ENCODE results near the gene ABL1.

Gene ABL1

DNA sequence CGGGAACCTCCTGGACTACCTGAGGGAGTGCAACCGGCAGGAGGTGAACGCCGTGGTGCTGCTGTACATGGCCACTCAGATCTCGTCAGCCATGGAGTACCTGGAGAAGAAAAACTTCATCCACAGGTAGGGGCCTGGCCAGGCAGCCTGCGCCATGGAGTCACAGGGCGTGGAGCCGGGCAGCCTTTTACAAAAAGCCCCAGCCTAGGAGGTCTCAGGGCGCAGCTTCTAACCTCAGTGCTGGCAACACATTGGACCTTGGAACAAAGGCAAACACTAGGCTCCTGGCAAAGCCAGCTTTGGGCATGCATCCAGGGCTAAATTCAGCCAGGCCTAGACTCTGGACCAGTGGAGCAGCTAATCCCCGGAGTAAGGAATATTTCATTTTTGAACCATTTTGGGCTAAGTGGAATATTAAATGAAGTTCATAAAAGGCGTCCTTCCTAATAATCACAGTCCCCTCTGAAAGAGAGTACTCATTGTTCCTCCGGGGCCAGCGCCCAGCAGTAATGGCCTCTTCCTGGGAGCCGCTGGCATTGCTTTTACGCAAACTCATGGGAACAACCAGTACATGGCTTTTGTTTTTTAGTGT, 38.0 kb downstream of the ABL1 start:
- DNase-seq, result no peak

DNA sequence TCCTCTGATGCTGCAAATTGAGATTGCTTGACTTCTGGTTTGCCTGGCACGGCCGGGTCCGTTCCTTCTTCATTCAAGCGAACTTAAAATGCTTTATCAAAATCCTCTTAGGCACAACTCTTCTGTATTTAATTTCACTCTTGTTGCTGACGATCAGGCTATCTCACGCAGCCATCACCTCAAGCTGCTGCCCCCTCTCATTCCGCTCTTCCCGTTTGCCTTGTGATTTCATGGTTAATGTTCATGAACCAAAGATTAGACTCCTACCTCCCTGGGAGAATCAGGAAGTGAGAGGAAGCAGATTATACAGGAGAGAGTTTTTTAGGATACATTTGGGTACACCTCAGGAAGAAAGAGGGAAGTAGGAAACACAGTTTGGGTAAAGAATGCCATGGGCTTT, 38.9 kb downstream of the ABL1 start:
- DNase-seq, result no peak

DNA sequence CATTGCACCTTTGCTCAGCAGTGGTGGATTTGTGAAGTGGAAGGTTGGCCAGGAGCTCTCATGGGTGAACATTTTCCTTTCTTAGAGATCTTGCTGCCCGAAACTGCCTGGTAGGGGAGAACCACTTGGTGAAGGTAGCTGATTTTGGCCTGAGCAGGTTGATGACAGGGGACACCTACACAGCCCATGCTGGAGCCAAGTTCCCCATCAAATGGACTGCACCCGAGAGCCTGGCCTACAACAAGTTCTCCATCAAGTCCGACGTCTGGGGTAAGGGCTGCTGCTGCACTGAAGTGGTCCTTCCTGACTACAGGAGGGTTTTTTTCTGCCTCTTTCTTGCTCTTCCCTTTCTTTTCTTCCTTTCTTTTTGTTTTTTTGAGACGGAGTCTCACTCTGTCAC, 39.7 kb downstream of the ABL1 start:
- no peak for DNase-seq

DNA sequence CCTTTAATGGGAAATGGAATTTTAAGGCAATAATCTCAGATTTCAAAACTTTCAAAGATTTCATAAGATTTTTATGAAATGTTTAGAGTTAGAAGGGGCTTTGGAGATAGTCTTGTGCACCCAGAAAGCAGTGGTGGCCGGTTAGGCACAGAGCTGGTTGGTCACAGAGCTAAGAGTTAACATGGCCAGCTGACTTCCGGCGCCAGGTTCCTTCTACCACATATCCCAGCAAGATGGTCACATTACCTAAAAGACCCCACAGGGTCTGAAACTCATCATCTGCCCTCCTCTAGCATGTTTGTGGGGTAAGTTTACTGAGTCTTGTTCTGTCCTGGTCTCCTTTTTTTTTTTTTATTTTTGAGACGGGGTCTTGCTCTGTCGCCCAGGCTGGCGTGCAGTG, 42.2 kb downstream of the ABL1 start:
- DNase-seq, result no peak

DNA sequence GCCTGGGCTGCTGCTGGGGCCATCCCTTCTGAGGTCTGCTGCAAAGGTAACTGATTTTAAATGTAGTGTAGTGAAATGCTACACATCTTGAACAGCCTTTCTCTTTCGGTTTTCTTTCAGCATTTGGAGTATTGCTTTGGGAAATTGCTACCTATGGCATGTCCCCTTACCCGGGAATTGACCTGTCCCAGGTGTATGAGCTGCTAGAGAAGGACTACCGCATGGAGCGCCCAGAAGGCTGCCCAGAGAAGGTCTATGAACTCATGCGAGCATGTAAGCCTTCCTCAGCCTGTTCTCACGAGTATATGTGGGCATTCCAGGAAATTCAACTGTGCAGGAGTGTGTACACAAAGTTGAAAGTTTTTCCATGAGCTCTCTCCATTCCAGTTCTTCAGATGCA, 43.2 kb downstream of the ABL1 start:
- DNase-seq, result no peak

DNA sequence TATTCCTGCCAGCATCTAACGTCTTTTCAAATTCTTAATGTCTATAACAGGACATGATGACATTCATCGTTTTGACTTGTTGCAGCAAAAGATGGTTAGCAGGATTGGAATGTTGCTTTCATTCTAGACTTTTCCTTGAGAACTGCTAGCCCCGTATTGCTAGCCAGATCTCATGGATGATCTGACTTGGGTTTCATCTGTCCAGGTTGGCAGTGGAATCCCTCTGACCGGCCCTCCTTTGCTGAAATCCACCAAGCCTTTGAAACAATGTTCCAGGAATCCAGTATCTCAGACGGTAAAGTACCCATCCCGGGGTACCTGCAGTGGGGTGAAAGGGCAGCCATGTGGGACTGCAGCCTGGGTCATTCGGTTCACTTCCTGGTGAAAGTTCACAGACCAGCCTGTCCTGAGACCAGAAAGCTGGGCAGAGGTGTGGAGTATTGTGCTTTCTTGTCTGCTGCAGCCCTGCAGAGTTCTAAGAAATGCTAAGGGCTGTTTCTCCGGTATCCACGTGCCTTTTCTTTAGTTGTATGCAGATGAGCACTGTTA, 44.9 kb downstream of the ABL1 start:
- no peak for DNase-seq

DNA sequence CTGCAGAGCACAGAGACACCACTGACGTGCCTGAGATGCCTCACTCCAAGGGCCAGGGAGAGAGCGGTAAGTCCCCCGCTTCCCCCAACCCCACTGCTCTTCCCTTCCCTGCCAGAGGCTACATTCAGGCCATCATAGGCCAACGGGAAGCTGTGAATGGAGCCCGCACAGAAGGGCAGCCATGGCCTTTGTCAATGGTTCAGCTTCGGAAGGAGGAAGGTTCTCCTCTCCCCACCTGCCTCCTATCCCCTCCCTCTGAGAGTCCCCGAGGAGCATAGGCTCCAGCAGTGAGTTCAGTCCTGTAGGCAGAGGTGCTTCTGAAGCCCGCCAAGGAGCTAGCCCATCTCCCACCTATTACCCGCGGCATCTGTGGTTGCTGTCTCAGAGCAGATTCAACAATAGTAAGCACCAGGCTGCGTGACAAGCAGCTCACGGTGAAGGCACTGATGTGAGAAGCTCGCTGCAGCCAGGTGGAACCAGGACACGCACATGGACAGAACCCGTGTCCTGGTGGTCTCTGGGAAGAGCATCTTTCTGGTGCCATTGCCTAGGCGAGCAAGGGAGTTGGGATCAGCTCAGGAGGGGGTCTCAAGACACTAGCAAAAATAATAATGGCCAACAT, 45.7 kb downstream of the ABL1 start:
- no peak for DNase-seq

DNA sequence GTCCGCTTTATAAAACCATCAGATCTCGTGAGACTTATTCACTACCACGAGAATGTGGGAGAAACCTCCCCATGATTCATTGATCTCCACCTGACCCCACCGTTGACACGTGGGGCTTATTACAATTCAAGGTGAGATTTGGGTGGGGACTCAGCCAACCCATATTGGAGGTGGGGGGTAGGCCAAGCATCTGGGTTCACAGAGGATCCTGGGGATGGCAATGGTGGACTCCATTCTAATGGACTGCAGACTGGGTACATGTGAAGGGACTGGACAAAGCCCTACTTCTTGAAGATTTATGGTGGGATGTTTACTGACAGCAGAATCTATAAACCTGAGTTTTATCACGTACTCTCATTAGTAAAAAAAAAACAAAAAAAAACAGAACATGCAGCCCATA, 46.5 kb downstream of the ABL1 start:
- no peak for DNase-seq

DNA sequence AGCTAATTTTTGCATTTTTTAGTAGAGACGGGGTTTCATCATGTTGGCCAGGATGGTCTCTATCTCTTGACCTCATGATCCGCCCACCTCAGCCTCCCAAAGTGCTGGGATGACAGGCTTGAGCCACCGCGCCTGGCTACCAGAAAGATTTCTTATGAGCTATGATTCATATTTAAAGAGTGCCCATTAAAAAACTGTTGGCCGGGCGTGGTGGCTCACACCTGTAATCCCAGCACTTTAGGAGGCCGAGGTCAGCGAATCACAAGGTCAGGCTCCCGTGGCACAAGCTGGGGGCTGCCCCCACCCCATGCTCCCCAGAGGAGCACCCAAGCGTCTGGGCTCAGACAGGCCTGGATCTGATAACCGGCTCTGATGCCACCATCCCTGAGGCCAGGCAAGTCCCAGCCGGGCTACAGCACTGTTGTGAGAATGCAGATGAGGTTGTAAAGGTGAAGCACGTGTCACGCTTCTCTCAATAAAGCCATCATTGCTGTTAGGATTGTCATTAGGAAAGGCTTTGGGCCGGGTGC, 47.7 kb downstream of the ABL1 start:
- no peak for DNase-seq

DNA sequence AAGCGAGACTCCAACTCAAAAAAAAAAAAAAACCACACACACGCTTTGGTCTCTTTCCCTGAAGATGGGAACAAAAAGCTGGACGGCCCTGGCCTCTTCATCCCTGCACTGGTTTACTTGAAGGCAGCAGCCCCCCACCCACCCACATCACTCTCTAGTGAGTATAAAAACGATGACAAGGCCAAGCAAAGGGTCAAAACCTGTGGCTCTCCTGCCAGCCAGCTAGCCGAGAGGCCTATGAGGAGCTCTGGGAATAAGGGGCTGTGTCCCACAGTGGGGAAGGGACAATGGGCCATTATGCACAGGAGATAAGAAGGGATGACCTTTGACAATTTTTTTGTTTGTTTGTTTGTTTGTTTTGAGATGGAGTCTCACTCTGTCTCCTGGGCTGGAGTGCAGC, 48.4 kb downstream of the ABL1 start:
- DNase-seq, result no peak

DNA sequence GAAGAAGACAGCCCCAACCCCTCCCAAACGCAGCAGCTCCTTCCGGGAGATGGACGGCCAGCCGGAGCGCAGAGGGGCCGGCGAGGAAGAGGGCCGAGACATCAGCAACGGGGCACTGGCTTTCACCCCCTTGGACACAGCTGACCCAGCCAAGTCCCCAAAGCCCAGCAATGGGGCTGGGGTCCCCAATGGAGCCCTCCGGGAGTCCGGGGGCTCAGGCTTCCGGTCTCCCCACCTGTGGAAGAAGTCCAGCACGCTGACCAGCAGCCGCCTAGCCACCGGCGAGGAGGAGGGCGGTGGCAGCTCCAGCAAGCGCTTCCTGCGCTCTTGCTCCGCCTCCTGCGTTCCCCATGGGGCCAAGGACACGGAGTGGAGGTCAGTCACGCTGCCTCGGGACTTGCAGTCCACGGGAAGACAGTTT, 49.1 kb downstream of the ABL1 start:
- DNase-seq, result no peak

DNA sequence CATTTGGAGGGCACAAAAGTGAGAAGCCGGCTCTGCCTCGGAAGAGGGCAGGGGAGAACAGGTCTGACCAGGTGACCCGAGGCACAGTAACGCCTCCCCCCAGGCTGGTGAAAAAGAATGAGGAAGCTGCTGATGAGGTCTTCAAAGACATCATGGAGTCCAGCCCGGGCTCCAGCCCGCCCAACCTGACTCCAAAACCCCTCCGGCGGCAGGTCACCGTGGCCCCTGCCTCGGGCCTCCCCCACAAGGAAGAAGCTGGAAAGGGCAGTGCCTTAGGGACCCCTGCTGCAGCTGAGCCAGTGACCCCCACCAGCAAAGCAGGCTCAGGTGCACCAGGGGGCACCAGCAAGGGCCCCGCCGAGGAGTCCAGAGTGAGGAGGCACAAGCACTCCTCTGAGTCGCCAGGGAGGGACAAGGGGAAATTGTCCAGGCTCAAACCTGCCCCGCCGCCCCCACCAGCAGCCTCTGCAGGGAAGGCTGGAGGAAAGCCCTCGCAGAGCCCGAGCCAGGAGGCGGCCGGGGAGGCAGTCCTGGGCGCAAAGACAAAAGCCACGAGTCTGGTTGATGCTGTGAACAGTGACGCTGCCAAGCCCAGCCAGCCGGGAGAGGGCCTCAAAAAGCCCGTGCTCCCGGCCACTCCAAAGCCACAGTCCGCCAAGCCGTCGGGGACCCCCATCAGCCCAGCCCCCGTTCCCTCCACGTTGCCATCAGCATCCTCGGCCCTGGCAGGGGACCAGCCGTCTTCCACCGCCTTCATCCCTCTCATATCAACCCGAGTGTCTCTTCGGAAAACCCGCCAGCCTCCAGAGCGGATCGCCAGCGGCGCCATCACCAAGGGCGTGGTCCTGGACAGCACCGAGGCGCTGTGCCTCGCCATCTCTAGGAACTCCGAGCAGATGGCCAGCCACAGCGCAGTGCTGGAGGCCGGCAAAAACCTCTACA, 49.8 kb downstream of the ABL1 start:
- no peak for DNase-seq

DNA sequence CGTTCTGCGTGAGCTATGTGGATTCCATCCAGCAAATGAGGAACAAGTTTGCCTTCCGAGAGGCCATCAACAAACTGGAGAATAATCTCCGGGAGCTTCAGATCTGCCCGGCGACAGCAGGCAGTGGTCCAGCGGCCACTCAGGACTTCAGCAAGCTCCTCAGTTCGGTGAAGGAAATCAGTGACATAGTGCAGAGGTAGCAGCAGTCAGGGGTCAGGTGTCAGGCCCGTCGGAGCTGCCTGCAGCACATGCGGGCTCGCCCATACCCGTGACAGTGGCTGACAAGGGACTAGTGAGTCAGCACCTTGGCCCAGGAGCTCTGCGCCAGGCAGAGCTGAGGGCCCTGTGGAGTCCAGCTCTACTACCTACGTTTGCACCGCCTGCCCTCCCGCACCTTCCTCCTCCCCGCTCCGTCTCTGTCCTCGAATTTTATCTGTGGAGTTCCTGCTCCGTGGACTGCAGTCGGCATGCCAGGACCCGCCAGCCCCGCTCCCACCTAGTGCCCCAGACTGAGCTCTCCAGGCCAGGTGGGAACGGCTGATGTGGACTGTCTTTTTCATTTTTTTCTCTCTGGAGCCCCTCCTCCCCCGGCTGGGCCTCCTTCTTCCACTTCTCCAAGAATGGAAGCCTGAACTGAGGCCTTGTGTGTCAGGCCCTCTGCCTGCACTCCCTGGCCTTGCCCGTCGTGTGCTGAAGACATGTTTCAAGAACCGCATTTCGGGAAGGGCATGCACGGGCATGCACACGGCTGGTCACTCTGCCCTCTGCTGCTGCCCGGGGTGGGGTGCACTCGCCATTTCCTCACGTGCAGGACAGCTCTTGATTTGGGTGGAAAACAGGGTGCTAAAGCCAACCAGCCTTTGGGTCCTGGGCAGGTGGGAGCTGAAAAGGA, 50.7 kb downstream of the ABL1 start:
- DNase-seq, result no peak

DNA sequence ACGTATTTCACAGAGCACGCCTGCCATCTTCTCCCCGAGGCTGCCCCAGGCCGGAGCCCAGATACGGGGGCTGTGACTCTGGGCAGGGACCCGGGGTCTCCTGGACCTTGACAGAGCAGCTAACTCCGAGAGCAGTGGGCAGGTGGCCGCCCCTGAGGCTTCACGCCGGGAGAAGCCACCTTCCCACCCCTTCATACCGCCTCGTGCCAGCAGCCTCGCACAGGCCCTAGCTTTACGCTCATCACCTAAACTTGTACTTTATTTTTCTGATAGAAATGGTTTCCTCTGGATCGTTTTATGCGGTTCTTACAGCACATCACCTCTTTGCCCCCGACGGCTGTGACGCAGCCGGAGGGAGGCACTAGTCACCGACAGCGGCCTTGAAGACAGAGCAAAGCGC, 51.9 kb downstream of the ABL1 start:
- no peak for DNase-seq

DNA sequence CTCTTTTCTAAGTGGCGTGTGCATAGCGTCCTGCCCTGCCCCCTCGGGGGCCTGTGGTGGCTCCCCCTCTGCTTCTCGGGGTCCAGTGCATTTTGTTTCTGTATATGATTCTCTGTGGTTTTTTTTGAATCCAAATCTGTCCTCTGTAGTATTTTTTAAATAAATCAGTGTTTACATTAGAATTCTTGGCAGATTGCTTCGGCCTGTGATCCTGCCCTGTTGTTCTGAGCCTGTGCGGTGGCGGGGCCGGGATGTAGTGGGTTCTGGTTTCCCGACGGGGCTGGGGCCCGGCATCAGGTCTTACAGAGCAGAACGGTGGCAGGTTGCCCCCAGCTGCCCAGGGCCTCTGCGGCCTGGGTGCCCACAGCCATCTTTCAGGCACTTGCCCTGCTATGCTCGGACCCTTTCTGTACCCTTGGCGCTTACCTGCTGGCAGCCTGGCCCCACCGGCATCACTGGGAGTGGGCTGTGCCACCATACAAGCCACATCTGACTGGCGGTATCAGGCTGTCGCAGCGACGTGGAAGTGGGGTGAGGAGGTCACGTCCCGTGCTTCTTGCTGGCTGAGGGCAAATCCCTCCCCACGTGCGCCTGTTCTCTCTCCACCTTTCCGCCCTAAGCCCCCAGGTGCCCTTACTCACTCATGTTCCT, 52.6 kb downstream of the ABL1 start:
- DNase-seq, result no peak

DNA sequence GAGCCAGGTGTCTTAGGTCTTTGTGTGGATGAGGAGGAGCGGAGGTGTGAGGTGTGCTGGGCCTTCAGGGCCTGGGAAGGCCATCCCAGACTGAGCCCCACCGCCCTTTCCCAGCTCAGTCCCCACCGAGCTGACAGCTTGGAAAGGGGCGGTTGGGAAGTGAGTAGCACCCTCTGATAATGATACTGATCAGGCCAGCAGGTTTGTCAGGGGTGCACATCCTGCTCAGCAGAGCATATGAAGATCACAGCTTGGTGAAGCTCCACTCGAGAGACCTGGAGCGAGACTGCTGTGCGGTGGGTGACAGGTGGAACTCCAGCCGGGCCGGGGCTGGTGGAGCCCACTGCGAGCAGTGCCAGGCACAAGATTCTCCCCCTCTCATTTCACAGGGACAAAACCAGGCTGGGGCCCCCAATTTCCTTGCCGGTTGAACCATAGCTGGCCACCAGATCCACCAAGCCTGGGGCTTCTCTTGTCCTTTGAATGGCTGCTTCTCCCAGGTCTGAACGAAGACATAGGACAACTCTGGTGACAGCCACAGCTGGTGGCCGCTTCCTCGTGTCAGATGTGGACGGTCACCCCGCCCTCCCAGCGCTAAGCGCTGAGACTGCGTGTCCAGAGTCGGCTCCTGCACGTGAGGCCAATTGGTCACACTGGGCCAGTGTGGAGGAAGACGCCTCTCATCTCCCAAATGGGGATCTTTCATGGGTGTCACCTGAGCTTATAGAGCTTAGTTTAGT, 53.3 kb downstream of the ABL1 start:
- DNase-seq, result no peak

DNA sequence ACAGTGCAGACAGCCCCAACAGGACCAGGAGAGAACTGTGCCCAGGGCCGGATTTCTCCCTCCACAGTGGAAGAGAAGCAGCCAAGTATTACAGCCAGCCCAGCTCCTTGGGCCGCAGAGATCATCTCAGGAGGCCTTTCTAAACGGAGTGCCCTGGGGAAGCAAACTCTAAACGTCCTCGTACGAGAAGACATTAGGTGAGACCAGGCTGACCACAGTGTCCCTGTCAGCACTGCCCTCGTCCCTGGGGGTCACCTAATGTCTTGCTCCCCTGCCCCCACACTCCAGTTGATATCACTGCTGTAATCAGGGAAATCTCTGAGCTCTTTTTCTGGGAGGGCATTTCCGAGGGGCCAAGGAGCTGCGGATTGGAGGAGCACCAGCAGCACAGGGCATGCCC, 55.1 kb downstream of the ABL1 start:
- no peak for DNase-seq

DNA sequence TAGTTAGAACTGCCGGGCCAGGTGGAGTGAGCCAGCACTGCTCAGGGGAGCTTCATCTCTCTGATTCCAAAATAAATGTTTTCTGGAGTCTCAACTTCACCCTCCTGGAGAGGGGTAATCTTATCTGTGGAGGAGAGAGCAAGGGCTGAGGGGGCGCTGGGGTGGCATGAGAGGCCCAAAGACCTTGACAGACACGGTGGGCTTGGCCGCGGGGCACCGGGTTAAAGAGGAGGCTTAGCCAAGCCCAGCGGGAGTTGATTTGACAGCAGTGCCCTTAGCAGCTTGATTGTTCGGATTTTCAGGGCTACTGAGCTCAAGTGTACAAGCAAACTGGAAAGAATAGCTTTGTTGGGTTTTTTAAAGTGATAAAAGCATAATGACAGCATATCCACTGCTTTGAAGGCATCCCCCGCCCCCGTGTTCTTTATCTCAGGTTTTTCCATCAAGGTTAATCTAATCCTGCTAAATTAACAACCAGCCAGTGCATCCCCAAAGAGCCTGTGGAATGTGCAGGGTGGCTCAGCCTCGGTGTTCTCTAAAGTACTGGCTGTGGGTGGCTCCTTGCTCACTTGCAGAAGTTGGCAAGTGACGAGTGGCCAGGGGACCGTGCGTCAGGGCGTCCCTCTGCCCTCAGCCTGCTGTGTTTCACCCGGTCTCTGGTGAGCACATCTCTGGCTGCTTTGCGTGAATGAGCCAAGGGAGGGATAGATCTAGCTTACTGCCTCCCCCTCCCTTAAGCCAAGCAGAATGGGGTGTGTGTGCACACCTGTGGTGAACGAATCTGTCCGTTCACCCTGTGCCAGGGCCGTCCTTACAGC, 56.0 kb downstream of the ABL1 start:
- no peak for DNase-seq

DNA sequence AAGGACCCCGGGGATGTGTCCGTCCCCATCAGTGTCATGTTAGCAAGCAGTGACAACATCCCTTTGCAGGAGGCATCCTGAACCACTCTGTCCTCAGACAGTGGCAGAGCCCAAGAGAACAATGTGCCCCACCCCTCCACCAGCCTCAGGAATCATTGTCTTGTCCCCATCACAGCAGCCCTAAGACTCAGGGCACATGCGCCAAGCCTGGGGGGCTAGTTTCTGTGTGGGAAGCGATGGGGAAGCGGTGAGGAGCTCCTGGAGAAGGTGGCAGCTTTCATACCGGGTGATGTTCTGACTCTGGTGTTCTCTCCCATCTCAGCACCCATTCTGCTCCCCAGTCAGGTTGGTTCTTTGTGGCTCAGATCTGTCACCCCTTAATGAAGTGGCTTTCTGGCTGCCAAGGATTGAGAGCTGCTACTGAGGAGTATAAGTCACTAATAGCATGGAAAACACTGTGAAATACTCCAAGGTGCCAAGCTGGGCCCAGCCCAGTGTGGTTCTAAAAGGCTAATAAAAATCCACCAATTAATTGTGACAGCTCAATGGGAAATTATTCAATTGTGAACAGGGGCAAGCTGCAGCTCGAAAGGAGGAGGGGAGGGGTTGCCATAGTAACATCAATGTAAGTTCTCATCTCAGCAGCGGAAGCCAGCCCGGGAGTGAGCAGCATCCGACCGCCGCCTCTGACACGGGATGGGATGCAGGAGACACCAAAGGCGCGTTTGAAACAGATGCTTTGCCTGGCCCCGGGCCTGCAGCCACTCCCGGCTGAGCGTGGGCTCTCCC, 56.8 kb downstream of the ABL1 start:
- no peak for DNase-seq
